ENCODE results near the gene HSPBAP1. TPM values are rescaled to one million over a fixed set of nuclear protein-coding genes. Genes with fewer than 3 reads are reported as not detected.

Gene HSPBAP1
- total RNA-seq, 2 donors from 2014 or later = 8.2 to 11.9 TPM

DNA sequence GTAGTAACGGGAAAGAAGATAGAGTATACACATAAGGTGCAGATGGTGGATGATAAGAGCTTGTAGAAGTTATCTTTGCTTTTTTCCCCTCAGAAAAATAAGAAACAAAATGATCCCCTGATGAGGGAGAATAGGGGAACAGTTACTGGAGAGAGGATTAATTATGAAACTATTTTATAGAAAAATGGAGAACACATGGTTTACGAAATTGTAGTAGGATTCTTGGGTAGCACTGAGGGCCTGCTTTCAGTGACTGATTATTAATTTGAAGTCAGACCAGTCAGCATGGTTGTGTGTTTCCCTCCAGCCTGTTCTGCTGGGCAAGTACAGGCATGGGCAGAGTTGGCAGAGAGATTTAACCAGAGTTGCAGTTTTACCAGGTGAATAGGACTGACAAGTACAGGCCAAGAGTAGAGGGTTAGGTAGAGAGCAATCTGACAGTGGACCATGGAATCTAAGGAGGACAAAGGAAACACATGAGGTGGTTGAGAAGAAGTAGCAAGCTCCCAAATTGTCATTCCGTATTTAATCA, 7.1 kb upstream of the HSPBAP1 start:
- no peak overlapping the region for H3K4me3 ChIP-seq
- no peaks in the 10 kb centered on the region for H3K9me3 ChIP-seq
- no peak for TF ChIP-seq CTCF (IDR thresholded peaks at IDR 0.05)
- no peak for ATAC-seq (ENCODE audit: insufficient number of reproducible peaks, low FRiP score, low read depth)
- peaks cover 0 to 19% of the 10 kb centered on the region in 2 donors for H3K4me1 ChIP-seq (ENCODE audit: control insufficient read depth in 1 of 2, low read depth in 2 of 2)
- no peaks in the 10 kb centered on the region for H3K27me3 ChIP-seq (replicated peaks; ENCODE audit: insufficient read depth)
- no peaks in the 10 kb centered on the region for H3K36me3 ChIP-seq
- DNase-seq (ENCODE audit: low spot score) = no peak
- H3K27ac ChIP-seq = no peak overlapping the region

GRCh38 chr3:122800031-122800430, 6.4 kb upstream of the HSPBAP1 start:
- H3K27me3 ChIP-seq (replicated peaks; ENCODE audit: insufficient read depth) = no peaks in the 10 kb centered on the region
- H3K27ac ChIP-seq = no peak overlapping the region
- H3K4me3 ChIP-seq = no peak overlapping the region
- no peaks in the 10 kb centered on the region for H3K36me3 ChIP-seq
- peaks cover 0 to 21% of the 10 kb centered on the region in 2 donors for H3K4me1 ChIP-seq (ENCODE audit: control insufficient read depth in 1 of 2, low read depth in 2 of 2)
- TF ChIP-seq CTCF (IDR thresholded peaks at IDR 0.05) = no peak
- no peaks in the 10 kb centered on the region for H3K9me3 ChIP-seq
- DNase-seq (ENCODE audit: low spot score) (no peak), ATAC-seq (ENCODE audit: insufficient number of reproducible peaks, low FRiP score, low read depth) (no peak)

GRCh38 chr3:122799322-122799721, 5.7 kb upstream of the HSPBAP1 start:
- Histone ChIP-seq H3K36me3 (no peaks in the 10 kb centered on the region), H3K4me1 (ENCODE audit: control insufficient read depth in 1 of 2, low read depth in 2 of 2) (peaks cover 0 to 21% of the 10 kb centered on the region in 2 donors), H3K4me3 (no peak overlapping the region), H3K27me3 (replicated peaks; ENCODE audit: insufficient read depth) (no peaks in the 10 kb centered on the region), H3K9me3 (no peaks in the 10 kb centered on the region), H3K27ac (no peak overlapping the region)
- DNase-seq (ENCODE audit: low spot score) (no peak), ATAC-seq (ENCODE audit: insufficient number of reproducible peaks, low FRiP score, low read depth) (no peak)
- TF ChIP-seq CTCF (IDR thresholded peaks at IDR 0.05) = no peak

- H3K27me3 ChIP-seq (replicated peaks; ENCODE audit: insufficient read depth) = no peaks in the 10 kb centered on the region
- no peak for TF ChIP-seq CTCF (IDR thresholded peaks at IDR 0.05)
- H3K36me3 ChIP-seq = no peaks in the 10 kb centered on the region
- H3K4me3 ChIP-seq = no peak overlapping the region
- DNase-seq (ENCODE audit: low spot score) = no peak
- no peak overlapping the region for H3K27ac ChIP-seq
- no peak for ATAC-seq (ENCODE audit: insufficient number of reproducible peaks, low FRiP score, low read depth)
- no peaks in the 10 kb centered on the region for H3K9me3 ChIP-seq
- peaks cover 6 to 28% of the 10 kb centered on the region in 2 donors for H3K4me1 ChIP-seq (ENCODE audit: control insufficient read depth in 1 of 2, low read depth in 2 of 2)
These were observed 3.7 kb upstream of the HSPBAP1 start for GRCh38 chr3:122797291-122797690.

DNA sequence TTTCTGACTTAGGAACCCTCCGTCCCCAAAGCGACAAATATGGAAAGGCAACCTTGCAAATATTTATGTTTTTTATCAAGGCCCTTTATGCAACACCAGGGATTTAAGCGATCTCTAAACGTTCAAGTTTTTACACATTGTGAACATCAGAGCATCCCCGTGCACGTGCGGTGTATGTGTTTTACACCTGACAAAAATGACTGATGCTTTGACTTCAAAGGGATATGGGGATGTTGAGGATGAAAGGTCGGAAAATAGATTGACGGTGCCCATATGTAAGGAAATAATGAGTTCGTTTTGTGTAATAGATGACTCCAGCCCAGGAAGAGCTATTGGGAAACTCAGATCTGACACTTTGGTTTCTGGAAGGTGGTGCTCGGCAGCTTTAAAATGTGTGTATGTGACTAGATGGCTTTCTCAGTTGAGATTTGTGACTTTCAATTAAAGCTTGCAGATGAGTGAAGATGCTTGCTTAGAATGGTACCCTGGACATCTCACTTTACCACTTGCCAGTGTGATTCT, 2.1 kb upstream of the HSPBAP1 start:
- TF ChIP-seq CTCF (IDR thresholded peaks at IDR 0.05) = no peak
- no peak for ATAC-seq (ENCODE audit: insufficient number of reproducible peaks, low FRiP score, low read depth)
- no peaks in the 10 kb centered on the region for H3K36me3 ChIP-seq
- H3K4me3 ChIP-seq = peak overlapping the region; percentile 85
- H3K27ac ChIP-seq = peak overlapping the region; percentile 88 to 95
- H3K27me3 ChIP-seq (replicated peaks; ENCODE audit: insufficient read depth) = no peaks in the 10 kb centered on the region
- DNase-seq (ENCODE audit: low spot score) = no peak
- peaks cover 9 to 26% of the 10 kb centered on the region in 2 donors for H3K4me1 ChIP-seq (ENCODE audit: control insufficient read depth in 1 of 2, low read depth in 2 of 2)
- no peaks in the 10 kb centered on the region for H3K9me3 ChIP-seq
